AG04449 (cell line): Measurements from ENCODE around the gene RAPGEF5.

Experiments
- CTCF ChIA-PET: fragments of 350-600 bp; formaldehyde crosslinking; extraction: SDS; loops from one replicate; lab custom pipeline; 2021; ENCODE audit warnings: antibody characterized with exemption; lab: Yijun Ruan, JAX
- POLR2A ChIA-PET: fragments of 400-600, 350-600 bp; formaldehyde crosslinking; extraction: SDS; loops from one replicate; lab custom pipeline; 2020; ENCODE audit warnings: antibody characterized with exemption, inconsistent platforms; lab: Yijun Ruan, JAX
- DNase-seq: peaks from one replicate; pipeline ENCODE4 v3.0.0-alpha.2; 2010; ENCODE audit warnings: low read depth, low spot score
- H3K4me3 ChIP-seq: 2 replicates; pipeline ENCODE4 v1.5.1; 2011; ENCODE audit warnings: low read depth, mild to moderate bottlenecking, control low read depth, low read length
- TF ChIP-seq, protein P1 (sequence below): IDR thresholded peaks from one replicate; pipeline ENCODE4 v1.5.1; 2011; ENCODE audit warnings: mild to moderate bottlenecking, moderate library complexity, low read length, control low read depth, inconsistent platforms; ENCODE audit not compliant: insufficient read depth; ENCODE audit errors: missing control alignments

The RAPGEF5 gene

GRCh38 chr7:22326181-22326580 lies 30.8 kb downstream of the RAPGEF5 start:
- DNase-seq, result no peak
- ChIA-PET CTCF (no interaction called here), POLR2A (no interaction called here)
- no peak overlapping the region for H3K4me3 ChIP-seq
- TF ChIP-seq, protein P1, sequence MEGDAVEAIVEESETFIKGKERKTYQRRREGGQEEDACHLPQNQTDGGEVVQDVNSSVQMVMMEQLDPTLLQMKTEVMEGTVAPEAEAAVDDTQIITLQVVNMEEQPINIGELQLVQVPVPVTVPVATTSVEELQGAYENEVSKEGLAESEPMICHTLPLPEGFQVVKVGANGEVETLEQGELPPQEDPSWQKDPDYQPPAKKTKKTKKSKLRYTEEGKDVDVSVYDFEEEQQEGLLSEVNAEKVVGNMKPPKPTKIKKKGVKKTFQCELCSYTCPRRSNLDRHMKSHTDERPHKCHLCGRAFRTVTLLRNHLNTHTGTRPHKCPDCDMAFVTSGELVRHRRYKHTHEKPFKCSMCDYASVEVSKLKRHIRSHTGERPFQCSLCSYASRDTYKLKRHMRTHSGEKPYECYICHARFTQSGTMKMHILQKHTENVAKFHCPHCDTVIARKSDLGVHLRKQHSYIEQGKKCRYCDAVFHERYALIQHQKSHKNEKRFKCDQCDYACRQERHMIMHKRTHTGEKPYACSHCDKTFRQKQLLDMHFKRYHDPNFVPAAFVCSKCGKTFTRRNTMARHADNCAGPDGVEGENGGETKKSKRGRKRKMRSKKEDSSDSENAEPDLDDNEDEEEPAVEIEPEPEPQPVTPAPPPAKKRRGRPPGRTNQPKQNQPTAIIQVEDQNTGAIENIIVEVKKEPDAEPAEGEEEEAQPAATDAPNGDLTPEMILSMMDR, result no peak

DNA sequence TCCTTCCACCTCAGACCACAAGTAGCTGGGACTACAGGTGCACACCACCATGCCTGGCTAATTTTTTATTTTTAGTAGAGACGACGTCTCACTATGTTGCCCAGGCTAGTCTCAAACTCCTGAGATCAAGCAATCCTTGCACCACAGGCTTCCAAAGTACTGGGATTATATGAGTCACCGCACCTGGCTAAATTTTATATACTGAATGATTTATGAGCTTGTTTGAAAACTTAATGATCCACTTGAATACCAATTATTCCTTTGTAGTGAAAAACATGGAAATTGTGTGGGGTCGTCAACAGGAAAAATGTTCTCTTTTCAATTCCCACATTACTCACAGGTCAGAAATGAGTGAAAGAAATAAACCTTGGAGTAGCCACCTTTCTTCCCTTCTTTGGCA lies 31.3 kb downstream of the RAPGEF5 start:
- TF ChIP-seq, protein P1, result no peak
- POLR2A ChIA-PET, result no interaction called here
- CTCF ChIA-PET, result no interaction called here
- no peak overlapping the region for H3K4me3 ChIP-seq
- no peak for DNase-seq

DNA sequence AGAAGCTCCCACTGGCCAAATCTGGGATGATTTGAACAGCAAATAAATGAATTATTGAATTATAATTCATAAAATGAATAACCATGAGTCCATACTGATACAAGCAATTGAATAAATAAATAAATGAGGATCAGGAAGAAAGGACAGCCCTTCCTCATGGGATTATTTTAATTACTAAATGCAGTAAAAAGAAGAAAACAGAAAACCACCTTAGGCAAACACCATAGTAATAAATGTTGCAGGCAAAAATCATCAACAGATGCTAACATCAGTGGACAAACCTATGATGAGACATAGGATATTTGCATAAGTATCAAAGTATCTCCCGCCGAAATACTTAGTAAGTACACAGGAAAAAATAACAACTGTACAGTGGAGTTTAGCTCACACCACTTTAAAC lies 33.2 kb downstream of the RAPGEF5 start:
- ChIA-PET CTCF (interaction anchor here (0.9 to 1.2 kb wide), 2 partner anchors 27 to 212 kb away, joined by 3 to 5 read pairs; no protein-coding TSS in a partner anchor), POLR2A (no interaction called here)
- H3K4me3 ChIP-seq, result no peak overlapping the region
- TF ChIP-seq, protein P1, result no peak
- no peak for DNase-seq

DNA sequence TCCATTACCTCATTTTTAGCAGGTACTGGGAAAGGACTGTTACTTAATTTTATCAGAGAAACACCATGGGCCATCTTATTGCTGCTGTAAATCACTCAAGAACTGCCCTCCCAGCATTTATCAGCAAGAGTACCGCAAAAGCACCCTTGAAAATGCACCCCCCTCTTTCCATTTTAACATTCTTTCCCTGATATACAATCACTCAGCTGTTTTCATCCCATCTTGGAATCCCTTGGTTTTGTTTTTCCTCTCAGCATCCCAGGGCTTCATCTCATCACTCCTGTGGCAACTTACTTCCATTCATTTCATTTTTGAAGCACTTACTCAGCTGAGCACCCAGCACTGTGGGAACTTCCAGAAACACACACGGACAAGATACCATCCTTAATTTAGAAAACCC lies 36.5 kb downstream of the RAPGEF5 start:
- no peak overlapping the region for H3K4me3 ChIP-seq
- DNase-seq, result peak; percentile 26
- ChIA-PET POLR2A (interaction anchor here (0.6 kb wide), 1 partner anchor 18 kb away, joined by 3 read pairs; no protein-coding TSS in a partner anchor), CTCF (interaction anchor here (1.5 kb wide), 1 partner anchor 210 kb away, joined by 4 read pairs; no protein-coding TSS in a partner anchor)
- TF ChIP-seq, protein P1, result no peak

DNA sequence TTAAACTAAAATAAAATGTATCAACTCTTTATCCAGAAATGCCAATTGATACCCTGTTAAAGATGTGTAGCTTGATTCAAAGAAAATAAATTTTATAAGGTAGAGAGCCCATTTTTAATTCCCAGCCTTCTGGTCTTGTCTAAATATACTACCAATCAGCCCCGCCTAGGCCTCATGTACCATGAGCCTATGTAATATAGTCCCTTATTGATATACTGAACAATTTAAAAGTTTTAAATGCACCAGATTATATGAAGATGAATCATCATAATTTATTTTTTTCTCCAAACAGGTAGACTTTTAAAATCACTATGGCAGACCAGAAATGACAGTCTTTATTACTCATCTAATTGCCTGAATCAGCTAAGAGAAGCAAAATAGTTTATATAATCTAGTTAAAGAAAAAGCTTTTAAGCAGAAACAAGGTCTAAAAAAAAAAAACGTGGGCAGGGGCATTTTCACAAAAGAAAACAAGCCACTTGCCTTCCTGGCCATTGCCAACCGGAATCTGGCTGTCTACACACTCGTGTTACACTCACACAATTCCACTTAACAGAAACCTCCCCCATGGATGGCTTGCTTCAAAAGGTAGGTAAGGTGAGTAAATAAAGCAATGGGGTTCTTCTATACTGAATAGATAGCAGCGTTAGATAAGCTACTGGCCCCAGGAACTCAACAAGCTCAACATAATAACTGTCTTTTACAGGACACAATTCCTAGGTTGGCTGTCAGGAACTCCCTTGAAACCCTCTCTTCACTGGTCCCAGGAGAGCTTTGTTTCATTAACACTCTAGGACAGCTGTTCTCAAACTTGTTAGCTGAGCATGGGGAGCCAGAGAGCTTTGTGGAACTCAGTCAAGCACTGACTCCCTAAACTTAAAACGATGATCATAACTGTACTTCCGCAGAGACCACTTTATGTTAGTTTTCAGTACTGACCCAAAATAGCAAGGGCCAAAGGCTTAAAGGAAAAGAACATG lies 37.2 kb downstream of the RAPGEF5 start:
- POLR2A ChIA-PET, result no interaction called here
- TF ChIP-seq, protein P1, result no peak
- H3K4me3 ChIP-seq, result no peak overlapping the region
- DNase-seq, result no peak
- CTCF ChIA-PET, result interaction anchor here (1.5 kb wide), 1 partner anchor 210 kb away, joined by 4 read pairs; no protein-coding TSS in a partner anchor

- H3K4me3 ChIP-seq, result no peak overlapping the region
- ChIA-PET CTCF (no interaction called here), POLR2A (no interaction called here)
- TF ChIP-seq, protein P1, result no peak
- DNase-seq, result no peak
These were observed 38.6 kb downstream of the RAPGEF5 start for GRCh38 chr7:22318376-22318775.
